Common myeloid progenitor, CD34-positive (primary cell): ENCODE measurements around the gene RPS19.

Experiments used
- CTCF ChIA-PET: fragments of 350-600 bp; sonication (Branson Sonifier 250); formaldehyde crosslinking; loops from one replicate; lab custom pipeline; 2021; ENCODE audit warnings: antibody characterized with exemption; lab: Charles Lee
- POLR2A ChIA-PET: fragments of 350-600 bp; sonication (Branson Sonifier 250); formaldehyde crosslinking; loops from one replicate; lab custom pipeline; 2021; ENCODE audit warnings: antibody characterized with exemption; lab: Charles Lee
- DNase-seq, 3 donors: peaks; one replicate each; pipeline versions ENCODE4 v3.0.0 to v3.0.0-alpha.2; 2013
- H3K27ac ChIP-seq, 2 experiments: 1 replicate in 1 of 2; 2 replicates in 1 of 2; pipeline ENCODE4 v1.7.0; 2013; ENCODE audit warnings: inconsistent platforms in 2 of 2, low read length in 2 of 2, mild to moderate bottlenecking in 2 of 2, low read depth in 1 of 2, moderate library complexity in 1 of 2; ENCODE audit not compliant: severe bottlenecking in 2 of 2, insufficient read depth in 1 of 2, poor library complexity in 1 of 2
- H3K27me3 ChIP-seq, 5 experiments: replicated peaks in 2 of 5; 1 replicate in 3 of 5; 2 replicates in 2 of 5; pipeline versions ENCODE4 v1.6.1 to v1.7.0; 2013; ENCODE audit warnings: low read length in 4 of 5, mild to moderate bottlenecking in 2 of 5, moderate library complexity in 2 of 5, inconsistent platforms in 1 of 5; ENCODE audit not compliant: insufficient read depth in 5 of 5, control insufficient read depth in 4 of 5
- H3K36me3 ChIP-seq, 4 experiments: 1 replicate in 2 of 4; 2 replicates in 2 of 4; pipeline versions ENCODE4 v1.6.1 to v1.7.0; 2013; ENCODE audit warnings: low read length in 3 of 4, control low read depth in 1 of 4, mild to moderate bottlenecking in 1 of 4; ENCODE audit not compliant: control insufficient read depth in 4 of 4, insufficient read depth in 4 of 4
- H3K4me1 ChIP-seq, 4 experiments: 1 replicate in 3 of 4; 2 replicates in 1 of 4; pipeline versions ENCODE4 v1.6.1 to v1.7.1; 2013; ENCODE audit warnings: low read length in 3 of 4, mild to moderate bottlenecking in 3 of 4, control low read depth in 1 of 4, inconsistent platforms in 1 of 4, moderate library complexity in 1 of 4; ENCODE audit not compliant: control insufficient read depth in 4 of 4, insufficient read depth in 4 of 4; ENCODE audit errors: control extremely low read depth in 1 of 4
- H3K4me3 ChIP-seq, 7 experiments: 1 replicate in 4 of 7; 2 replicates in 3 of 7; pipeline versions ENCODE4 v1.5.1 to v1.7.0; 2013; ENCODE audit warnings: mild to moderate bottlenecking in 7 of 7, low read length in 6 of 7, moderate library complexity in 6 of 7, inconsistent platforms in 2 of 7, low read depth in 2 of 7, control low read depth in 1 of 7; ENCODE audit not compliant: insufficient read depth in 4 of 7, control insufficient read depth in 1 of 7; ENCODE audit errors: extremely low read depth in 1 of 7
- H3K9me3 ChIP-seq, 5 experiments: 1 replicate in 4 of 5; 2 replicates in 1 of 5; pipeline versions ENCODE4 v1.6.1 to v1.7.1; 2013; ENCODE audit warnings: low read length in 4 of 5, mild to moderate bottlenecking in 2 of 5, inconsistent platforms in 1 of 5, low read depth in 1 of 5, moderate library complexity in 1 of 5; ENCODE audit not compliant: control insufficient read depth in 4 of 5, insufficient read depth in 2 of 5; ENCODE audit errors: control extremely low read depth in 1 of 5
- WGBS: methylation state at CpG from one replicate; pipeline ENCODE4 v1.1.5; 2013; ENCODE audit not compliant: insufficient coverage; 5-methylcytosine and 5-hydroxymethylcytosine counted together

The RPS19 gene

DNA sequence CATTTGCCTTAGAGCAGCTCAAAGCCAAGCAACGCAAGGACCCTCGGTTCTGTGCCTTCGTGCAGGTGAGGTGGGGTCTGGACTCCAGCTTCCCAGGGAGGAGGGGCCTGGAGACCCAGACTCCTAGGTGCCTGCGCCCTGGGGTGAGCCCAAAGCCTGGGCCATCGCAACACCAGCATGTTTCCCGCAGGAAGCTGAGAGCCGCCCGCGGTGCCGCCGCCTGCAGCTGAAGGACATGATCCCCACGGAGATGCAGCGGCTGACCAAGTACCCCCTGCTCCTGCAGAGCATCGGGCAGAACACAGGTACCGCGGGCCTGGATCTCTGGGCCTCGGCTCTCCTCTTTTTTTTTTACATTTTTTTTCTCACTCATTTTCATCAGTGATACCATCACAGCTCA, 42.5 kb downstream of the RPS19 start:
- Histone ChIP-seq H3K4me1 (no peaks in the 10 kb centered on the region), H3K27me3 (no peaks in the 10 kb centered on the region), H3K27ac (no peak overlapping the region), H3K9me3 (no peaks in the 10 kb centered on the region), H3K36me3 (peaks cover 11 to 93% (median 81%) of the 10 kb centered on the region in 4 experiments), H3K4me3 (no peak overlapping the region)
- 99% methylated on average over 17 of the region's 17 CpGs for WGBS
- POLR2A ChIA-PET: no interaction called here
- DNase-seq: no peak
- CTCF ChIA-PET: interaction anchor here (0.6 to 3.1 kb wide), 8 partner anchors 9 to 55 kb away, joined by 3 to 8 read pairs (median 4); no protein-coding TSS in a partner anchor

DNA sequence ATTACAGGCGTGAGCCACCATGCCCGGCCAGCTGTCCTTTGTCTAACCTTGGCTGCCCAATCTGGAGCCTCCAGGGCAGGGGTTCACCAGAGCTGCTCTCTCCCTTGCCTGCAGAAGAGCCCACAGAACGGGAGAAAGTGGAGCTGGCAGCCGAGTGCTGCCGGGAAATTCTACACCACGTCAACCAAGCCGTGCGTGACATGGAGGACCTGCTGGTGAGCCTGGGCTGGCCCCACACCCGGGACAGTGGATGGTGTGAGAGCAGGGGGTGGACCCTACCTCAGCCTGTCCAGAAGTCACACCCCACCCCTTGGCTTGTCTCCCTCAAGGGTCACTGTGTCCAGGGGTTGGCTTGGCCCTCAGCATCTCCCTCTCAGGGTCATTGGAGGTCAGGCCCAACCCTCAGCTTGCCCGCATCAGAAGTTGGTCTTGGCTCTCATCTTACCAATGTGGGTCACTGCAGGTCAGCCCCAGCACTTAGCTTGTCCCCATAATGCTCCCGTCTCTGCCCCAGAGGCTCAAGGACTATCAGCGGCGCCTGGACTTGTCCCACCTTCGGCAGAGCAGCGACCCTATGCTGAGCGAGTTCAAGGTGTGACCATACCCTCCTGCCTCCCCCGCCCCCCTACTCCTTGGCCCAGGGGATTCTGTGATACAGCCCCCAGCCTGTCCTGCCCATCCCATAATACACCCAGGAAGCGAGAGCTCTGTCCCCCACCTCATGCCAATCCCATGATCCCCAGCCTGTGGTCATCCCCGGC, 43.3 kb downstream of the RPS19 start:
- no peaks in the 10 kb centered on the region for H3K27me3 ChIP-seq
- CTCF ChIA-PET: interaction anchor here (0.6 to 3.1 kb wide), 8 partner anchors 8 to 40 kb away, joined by 3 to 8 read pairs (median 3); no protein-coding TSS in a partner anchor
- H3K4me3 ChIP-seq: no peak overlapping the region
- no peak overlapping the region for H3K27ac ChIP-seq
- H3K36me3 ChIP-seq: peaks cover 10 to 88% (median 76%) of the 10 kb centered on the region in 4 experiments
- no peaks in the 10 kb centered on the region for H3K9me3 ChIP-seq
- WGBS: 97% methylated on average over 17 of the region's 19 CpGs
- H3K4me1 ChIP-seq: no peaks in the 10 kb centered on the region
- POLR2A ChIA-PET: no interaction called here
- no peak for DNase-seq

DNA sequence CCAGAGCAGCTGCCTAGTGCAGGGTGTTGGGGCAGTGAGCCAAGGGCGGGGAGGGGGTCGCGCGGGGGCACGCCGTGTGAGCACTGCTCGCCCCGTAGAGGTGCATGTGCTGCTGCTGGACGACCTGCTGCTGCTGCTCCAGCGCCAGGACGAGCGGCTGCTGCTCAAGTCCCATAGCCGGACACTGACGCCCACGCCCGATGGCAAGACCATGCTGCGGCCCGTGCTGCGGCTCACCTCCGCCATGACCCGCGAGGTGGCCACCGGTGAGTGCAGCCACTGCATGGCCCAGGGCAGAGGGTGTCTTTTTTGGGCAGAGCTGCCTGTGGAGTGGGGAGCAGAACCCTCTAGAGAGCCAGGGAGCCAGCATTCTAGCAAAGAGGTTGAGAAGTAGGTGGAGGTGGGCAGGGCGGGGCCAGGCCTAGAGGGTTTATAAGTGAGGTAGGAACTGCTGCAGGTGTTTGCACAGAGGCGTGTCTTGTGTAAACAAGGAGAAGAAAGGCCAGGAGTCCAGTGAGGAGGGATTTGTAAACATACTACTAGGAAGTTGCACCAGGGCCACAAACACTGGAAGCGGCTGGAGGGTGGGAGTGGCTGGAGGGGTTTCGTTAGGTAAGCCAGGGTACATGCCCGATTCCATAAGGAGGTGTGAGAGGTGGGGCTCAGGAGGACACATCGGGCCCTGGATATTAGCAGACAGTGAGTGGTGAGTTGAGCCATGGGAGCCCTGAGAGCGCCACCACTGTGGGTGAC, 44.2 kb downstream of the RPS19 start:
- Histone ChIP-seq H3K4me1 (no peaks in the 10 kb centered on the region), H3K9me3 (no peaks in the 10 kb centered on the region), H3K36me3 (peaks cover 8 to 81% (median 69%) of the 10 kb centered on the region in 4 experiments), H3K27ac (no peak overlapping the region), H3K4me3 (no peak overlapping the region), H3K27me3 (no peaks in the 10 kb centered on the region)
- ChIA-PET POLR2A (no interaction called here), CTCF (interaction anchor here (0.6 to 3.1 kb wide), 5 partner anchors 13 to 33 kb away, joined by 3 to 8 read pairs (median 3); no protein-coding TSS in a partner anchor)
- WGBS: 97% methylated on average over 27 of the region's 30 CpGs
- no peak for DNase-seq

DNA sequence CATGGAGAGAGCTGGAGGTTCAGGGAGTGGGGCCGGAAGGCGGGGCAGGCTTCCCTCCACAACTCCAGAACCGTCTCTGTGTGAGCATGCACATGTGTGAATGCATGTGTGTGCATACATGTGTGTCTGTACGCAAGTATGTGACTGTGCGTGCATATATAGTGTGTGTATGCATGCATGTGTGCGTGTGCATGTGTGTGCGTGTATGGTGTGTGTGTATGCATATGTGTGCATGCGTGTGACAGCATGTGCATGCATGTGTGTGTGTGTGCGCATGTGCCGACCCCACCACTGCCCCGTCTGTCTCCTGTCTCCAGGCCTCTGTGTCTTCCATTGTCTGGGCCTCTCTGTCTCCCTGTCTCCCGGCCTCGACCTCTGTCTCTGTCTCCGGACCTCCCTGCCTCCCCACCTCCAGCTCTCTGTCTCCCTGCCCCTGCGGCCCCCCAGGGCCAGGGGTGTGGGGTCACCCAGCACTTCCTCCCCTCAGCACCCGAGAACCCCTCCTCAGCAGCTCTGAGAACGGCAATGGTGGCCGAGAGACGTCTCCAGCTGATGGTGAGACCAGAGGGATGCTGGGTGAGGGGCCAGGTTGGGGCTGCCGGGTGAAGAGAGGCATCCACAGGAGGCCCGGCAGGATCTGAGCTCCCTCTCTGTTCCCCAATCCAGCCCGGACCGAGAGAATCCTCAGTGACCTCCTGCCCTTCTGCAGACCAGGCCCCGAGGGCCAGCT, 45.4 kb downstream of the RPS19 start:
- no peaks in the 10 kb centered on the region for H3K4me1 ChIP-seq
- H3K36me3 ChIP-seq: peaks cover 8 to 71% (median 61%) of the 10 kb centered on the region in 4 experiments
- POLR2A ChIA-PET: no interaction called here
- no peak overlapping the region for H3K27ac ChIP-seq
- H3K4me3 ChIP-seq: no peak overlapping the region
- CTCF ChIA-PET: interaction anchor here (0.7 to 1.4 kb wide), 2 partner anchors 14 to 18 kb away, joined by 3 to 4 read pairs; no protein-coding TSS in a partner anchor
- H3K27me3 ChIP-seq: peaks cover 0 to 2% (median 0%) of the 10 kb centered on the region in 5 experiments
- 97% methylated on average over 20 of the region's 24 CpGs for WGBS
- no peak for DNase-seq
- no peaks in the 10 kb centered on the region for H3K9me3 ChIP-seq

DNA sequence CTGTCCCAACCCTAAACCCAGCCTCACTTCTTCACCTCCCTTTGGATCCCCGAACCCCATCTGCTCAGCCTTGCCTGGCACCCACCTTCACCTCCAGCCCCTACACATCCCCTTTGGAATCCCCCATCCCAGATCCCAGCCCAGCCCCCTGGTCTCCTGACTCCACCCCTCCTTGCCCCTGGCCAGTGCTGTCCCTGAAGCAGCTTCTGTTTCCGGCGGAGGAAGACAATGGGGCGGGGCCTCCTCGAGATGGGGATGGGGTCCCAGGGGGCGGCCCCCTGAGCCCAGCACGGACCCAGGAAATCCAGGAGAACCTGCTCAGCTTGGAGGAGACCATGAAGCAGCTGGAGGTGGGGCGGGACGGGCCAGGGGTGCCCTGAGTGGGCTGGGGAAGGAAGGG, 46.2 kb downstream of the RPS19 start:
- Histone ChIP-seq H3K27me3 (peaks cover 0 to 9% (median 4%) of the 10 kb centered on the region in 5 experiments), H3K9me3 (no peaks in the 10 kb centered on the region), H3K4me1 (no peaks in the 10 kb centered on the region), H3K4me3 (no peak overlapping the region), H3K27ac (no peak overlapping the region), H3K36me3 (peaks cover 8 to 67% (median 57%) of the 10 kb centered on the region in 4 experiments)
- CTCF ChIA-PET: no interaction called here
- POLR2A ChIA-PET: no interaction called here
- 100% methylated on average over 1 of the region's 9 CpGs for whole genome bisulfite sequencing
- DNase-seq: no peak

DNA sequence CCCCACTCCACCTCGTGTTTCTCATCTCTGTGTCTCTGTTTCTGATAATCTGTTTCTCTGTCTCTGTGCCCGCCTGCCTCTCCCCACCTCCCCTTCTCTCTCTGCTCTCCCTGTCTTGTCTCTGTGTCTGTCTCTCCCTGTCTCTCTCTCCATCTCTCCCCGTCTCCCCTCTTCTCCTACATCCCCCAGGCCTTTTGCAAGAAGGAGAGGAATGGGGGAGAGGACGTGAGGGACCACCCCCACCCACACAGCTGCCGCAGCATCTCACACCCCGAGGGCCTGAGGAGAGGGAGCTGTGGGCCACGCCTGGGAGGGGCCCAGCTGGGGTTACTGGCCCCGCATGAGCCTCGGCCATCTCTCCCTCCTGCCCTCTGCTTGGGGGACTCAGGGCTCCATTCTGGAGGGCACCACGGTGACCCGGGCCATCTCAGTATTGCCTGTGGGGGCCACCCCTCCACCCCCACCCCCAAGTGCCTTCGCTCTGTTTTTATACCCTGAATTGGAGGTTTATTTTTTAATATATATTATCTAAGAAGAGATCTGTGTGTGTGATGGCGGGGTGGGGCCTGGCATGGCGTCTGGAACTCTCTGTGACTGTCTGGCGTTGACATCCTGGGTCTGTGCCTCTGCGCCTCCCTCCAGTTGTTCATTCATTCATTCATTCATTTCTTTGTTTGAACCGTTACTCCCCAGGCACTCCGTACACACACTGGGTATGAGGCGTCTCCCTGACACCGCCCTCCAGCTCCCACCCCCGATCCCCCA, 47.0 kb downstream of the RPS19 start:
- H3K27ac ChIP-seq: no peak overlapping the region
- DNase-seq: no peak
- ChIA-PET CTCF (no interaction called here), POLR2A (no interaction called here)
- no peak overlapping the region for H3K4me3 ChIP-seq
- H3K9me3 ChIP-seq: no peaks in the 10 kb centered on the region
- 93% methylated on average over 5 of the region's 21 CpGs for WGBS
- H3K4me1 ChIP-seq: no peaks in the 10 kb centered on the region
- H3K36me3 ChIP-seq: peaks cover 8 to 59% (median 49%) of the 10 kb centered on the region in 4 experiments
- peaks cover 0 to 17% (median 11%) of the 10 kb centered on the region in 5 experiments for H3K27me3 ChIP-seq
